Uterus (tissue), 2 donors: ENCODE measurements around the gene NEK5.

Source experiments
- POLR2A ChIP-seq, 2 donors: fragments of 450-650 bp; IDR thresholded peaks; one replicate each; pipeline ENCODE4 v1.6.1; 2016; ENCODE audit warnings: antibody characterized with exemption in 2 of 2, mild to moderate bottlenecking in 1 of 2, moderate library complexity in 1 of 2
- TF ChIP-seq, protein P1 (sequence below), 4 experiments: fragments of 200-600 bp in 2 of 4; fragments of 450-650 bp in 2 of 4; sonication (generic) in 2 of 4; IDR thresholded peaks; one replicate each; pipeline ENCODE4 v1.5.1; 2016 to 2019; ENCODE audit warnings: antibody characterized with exemption in 4 of 4, mild to moderate bottlenecking in 2 of 4, moderate library complexity in 1 of 4

DNA sequence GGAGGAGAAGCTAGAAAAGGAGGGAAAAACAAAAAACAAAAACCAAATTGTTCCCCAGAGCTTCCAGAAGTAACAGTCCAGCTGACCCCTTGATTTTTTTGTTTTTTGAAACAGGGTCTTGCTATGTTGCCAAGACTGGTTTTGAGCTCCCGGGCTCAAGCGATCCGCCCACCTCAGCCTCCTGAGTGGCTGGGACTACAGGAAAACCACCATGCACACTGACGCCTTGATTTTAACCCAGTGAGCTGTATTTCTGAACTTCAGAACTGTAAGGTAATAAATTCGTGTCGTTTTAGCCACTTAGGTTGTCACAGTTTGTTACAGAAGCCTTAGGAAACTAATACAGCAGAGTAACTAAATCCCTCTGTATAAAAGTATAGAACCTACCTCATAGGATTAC is 31.6 kb upstream of the NEK5 start:
- TF ChIP-seq, protein P1, sequence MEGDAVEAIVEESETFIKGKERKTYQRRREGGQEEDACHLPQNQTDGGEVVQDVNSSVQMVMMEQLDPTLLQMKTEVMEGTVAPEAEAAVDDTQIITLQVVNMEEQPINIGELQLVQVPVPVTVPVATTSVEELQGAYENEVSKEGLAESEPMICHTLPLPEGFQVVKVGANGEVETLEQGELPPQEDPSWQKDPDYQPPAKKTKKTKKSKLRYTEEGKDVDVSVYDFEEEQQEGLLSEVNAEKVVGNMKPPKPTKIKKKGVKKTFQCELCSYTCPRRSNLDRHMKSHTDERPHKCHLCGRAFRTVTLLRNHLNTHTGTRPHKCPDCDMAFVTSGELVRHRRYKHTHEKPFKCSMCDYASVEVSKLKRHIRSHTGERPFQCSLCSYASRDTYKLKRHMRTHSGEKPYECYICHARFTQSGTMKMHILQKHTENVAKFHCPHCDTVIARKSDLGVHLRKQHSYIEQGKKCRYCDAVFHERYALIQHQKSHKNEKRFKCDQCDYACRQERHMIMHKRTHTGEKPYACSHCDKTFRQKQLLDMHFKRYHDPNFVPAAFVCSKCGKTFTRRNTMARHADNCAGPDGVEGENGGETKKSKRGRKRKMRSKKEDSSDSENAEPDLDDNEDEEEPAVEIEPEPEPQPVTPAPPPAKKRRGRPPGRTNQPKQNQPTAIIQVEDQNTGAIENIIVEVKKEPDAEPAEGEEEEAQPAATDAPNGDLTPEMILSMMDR (IDR thresholded peaks at IDR 0.05): no peak
- TF ChIP-seq POLR2A (IDR thresholded peaks at IDR 0.05): no peak
